Neuronal stem cell (in vitro differentiated cells): Measurements from ENCODE around the gene GEMIN5.

ENCODE experiments used
- DNase-seq: peaks from one replicate; pipeline ENCODE4 v3.0.0-alpha.2; 2013; ENCODE audit warnings: low spot score
- H2AFZ ChIP-seq: one replicate; pipeline ENCODE4 v1.6.1; 2013; ENCODE audit warnings: mild to moderate bottlenecking, low read length, inconsistent platforms
- H2AK5ac ChIP-seq: 2 replicates; pipeline ENCODE4 v1.6.1; 2013; ENCODE audit warnings: low read depth, mild to moderate bottlenecking, inconsistent platforms, low read length, moderate library complexity, mixed read lengths
- H2BK120ac ChIP-seq: 2 replicates; pipeline ENCODE4 v1.6.1; 2013; ENCODE audit warnings: low read depth, mild to moderate bottlenecking, inconsistent platforms, low read length, moderate library complexity, mixed read lengths
- H2BK12ac ChIP-seq: one replicate; pipeline ENCODE4 v1.6.1; 2013; ENCODE audit warnings: low read length, inconsistent platforms
- H2BK15ac ChIP-seq: 2 replicates; pipeline ENCODE4 v1.6.1; 2013; ENCODE audit warnings: mild to moderate bottlenecking, low read length, inconsistent platforms, mixed read lengths
- H2BK5ac ChIP-seq: one replicate; pipeline ENCODE4 v1.6.1; 2013; ENCODE audit warnings: inconsistent platforms, mild to moderate bottlenecking, low read length, moderate library complexity
- H3K14ac ChIP-seq: one replicate; pipeline ENCODE4 v1.6.1; 2013; ENCODE audit warnings: low read length, inconsistent platforms
- H3K18ac ChIP-seq: 2 replicates; pipeline ENCODE4 v1.6.1; 2013; ENCODE audit warnings: low read length, inconsistent platforms
- H3K23ac ChIP-seq: 2 replicates; pipeline ENCODE4 v1.6.1; 2013; ENCODE audit warnings: low read depth, mild to moderate bottlenecking, mixed read lengths, low read length, inconsistent platforms; ENCODE audit not compliant: poor library complexity
- H3K27ac ChIP-seq: replicated peaks from 3 replicates; pipeline ENCODE4 v1.5.1; 2013; ENCODE audit warnings: low read length, inconsistent platforms
- H3K27me3 ChIP-seq, 3 experiments: 2 replicates each; pipeline ENCODE4 v1.6.1; 2013; ENCODE audit warnings: low read length in 3 of 3, mild to moderate bottlenecking in 2 of 3, inconsistent platforms in 1 of 3, low read depth in 1 of 3, mixed read lengths in 1 of 3, moderate library complexity in 1 of 3; ENCODE audit not compliant: control insufficient read depth in 3 of 3, insufficient read depth in 3 of 3
- H3K36me3 ChIP-seq, 2 donors: replicated peaks in 1 of 2; 2 replicates each; pipeline ENCODE4 v1.6.1; 2013; ENCODE audit warnings: low read length in 2 of 2; ENCODE audit not compliant: control insufficient read depth in 2 of 2, insufficient read depth in 2 of 2
- H3K4ac ChIP-seq: 2 replicates; pipeline ENCODE4 v1.6.1; 2013; ENCODE audit warnings: inconsistent platforms, mild to moderate bottlenecking, low read length, moderate library complexity
- H3K4me1 ChIP-seq, 2 donors: 1 replicate in 1 of 2; 2 replicates in 1 of 2; pipeline ENCODE4 v1.6.1; 2013; ENCODE audit warnings: low read length in 2 of 2, low read depth in 1 of 2; ENCODE audit not compliant: control insufficient read depth in 2 of 2, insufficient read depth in 1 of 2
- H3K4me2 ChIP-seq: one replicate; pipeline ENCODE4 v1.6.1; 2013; ENCODE audit warnings: mild to moderate bottlenecking, low read length, inconsistent platforms; ENCODE audit not compliant: insufficient read depth, poor library complexity, severe bottlenecking
- H3K4me3 ChIP-seq, 2 donors: 2 replicates each; pipeline ENCODE4 v1.5.1; 2013; ENCODE audit warnings: low read length in 2 of 2, mild to moderate bottlenecking in 2 of 2, inconsistent platforms in 1 of 2, moderate library complexity in 1 of 2
- H3K79me1 ChIP-seq: one replicate; pipeline ENCODE4 v1.6.1; 2013; ENCODE audit warnings: low read depth, mild to moderate bottlenecking, inconsistent platforms, low read length, moderate library complexity
- H3K9ac ChIP-seq: one replicate; pipeline ENCODE4 v1.6.1; 2013; ENCODE audit warnings: mild to moderate bottlenecking, low read depth, low read length, inconsistent platforms; ENCODE audit not compliant: poor library complexity
- H3K9me3 ChIP-seq, 2 donors: replicated peaks in 1 of 2; 2 replicates each; pipeline versions ENCODE3 to v1.6.1; 2013; ENCODE audit warnings: low read length in 2 of 2, mild to moderate bottlenecking in 2 of 2, inconsistent platforms in 1 of 2, low read depth in 1 of 2, mixed read lengths in 1 of 2, moderate library complexity in 1 of 2; ENCODE audit not compliant: control insufficient read depth in 2 of 2, insufficient read depth in 1 of 2
- H4K8ac ChIP-seq: one replicate; pipeline ENCODE4 v1.6.1; 2013; ENCODE audit warnings: low read depth, mild to moderate bottlenecking, inconsistent platforms, low read length, moderate library complexity
- H4K91ac ChIP-seq: one replicate; pipeline ENCODE4 v1.6.1; 2013; ENCODE audit warnings: low read length, low read depth, mild to moderate bottlenecking, inconsistent platforms; ENCODE audit not compliant: poor library complexity
- WGBS, 2 donors: extraction: QIAGEN DNeasy Blood & Tissue Kit; methylation state at CpG; one replicate each; pipeline ENCODE4 v1.1.7; 2013; ENCODE audit warnings: missing lambda C conversion rate in 2 of 2, mixed read lengths in 1 of 2; ENCODE audit not compliant: insufficient read length in 2 of 2, insufficient replicate concordance in 1 of 2; ENCODE audit errors: extremely low coverage in 2 of 2; 5-methylcytosine and 5-hydroxymethylcytosine counted together

The GEMIN5 gene

DNA sequence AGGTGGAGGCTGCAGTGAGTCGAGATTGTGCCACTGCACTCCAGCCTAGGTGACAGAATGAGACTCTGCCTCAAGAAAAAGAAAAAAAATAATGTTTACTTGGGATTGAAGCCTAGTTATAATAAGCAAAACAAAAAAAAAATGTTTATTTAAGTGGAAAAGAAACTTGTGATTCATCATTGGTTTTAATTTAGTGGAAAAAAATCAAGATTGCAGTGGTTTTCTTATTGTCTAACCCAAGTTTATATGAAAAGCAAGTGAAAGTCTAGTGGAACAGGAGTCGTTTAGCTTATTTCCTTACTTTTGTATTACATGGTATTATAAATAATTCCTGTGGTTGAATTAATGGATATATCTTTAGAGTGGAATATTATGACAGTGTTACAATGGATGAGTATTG is 71.2 kb downstream of the GEMIN5 start:
- Histone ChIP-seq H2BK12ac (no peak overlapping the region), H3K27me3 (no peaks in the 10 kb centered on the region), H3K4ac (no peak overlapping the region), H4K8ac (no peak overlapping the region), H2BK15ac (no peak overlapping the region), H3K36me3 (peaks cover 23 to 81% of the 10 kb centered on the region in 2 donors), H3K4me2 (no peak overlapping the region), H2BK120ac (no peak overlapping the region), H3K79me1 (peaks cover 3% of the 10 kb centered on the region), H2AFZ (no peak overlapping the region), H3K18ac (no peak overlapping the region), H3K27ac (no peak overlapping the region), H3K4me3 (no peak overlapping the region), H3K9ac (no peak overlapping the region), H2BK5ac (no peak overlapping the region), H3K14ac (no peak overlapping the region), H4K91ac (no peak overlapping the region), H2AK5ac (no peak overlapping the region), H3K9me3 (no peaks in the 10 kb centered on the region), H3K4me1 (no peaks in the 10 kb centered on the region), H3K23ac (no peak overlapping the region)
- no peak for DNase-seq
- no CpG with 5 or more reads among the region's 2 CpGs for WGBS, 2 donors

DNA sequence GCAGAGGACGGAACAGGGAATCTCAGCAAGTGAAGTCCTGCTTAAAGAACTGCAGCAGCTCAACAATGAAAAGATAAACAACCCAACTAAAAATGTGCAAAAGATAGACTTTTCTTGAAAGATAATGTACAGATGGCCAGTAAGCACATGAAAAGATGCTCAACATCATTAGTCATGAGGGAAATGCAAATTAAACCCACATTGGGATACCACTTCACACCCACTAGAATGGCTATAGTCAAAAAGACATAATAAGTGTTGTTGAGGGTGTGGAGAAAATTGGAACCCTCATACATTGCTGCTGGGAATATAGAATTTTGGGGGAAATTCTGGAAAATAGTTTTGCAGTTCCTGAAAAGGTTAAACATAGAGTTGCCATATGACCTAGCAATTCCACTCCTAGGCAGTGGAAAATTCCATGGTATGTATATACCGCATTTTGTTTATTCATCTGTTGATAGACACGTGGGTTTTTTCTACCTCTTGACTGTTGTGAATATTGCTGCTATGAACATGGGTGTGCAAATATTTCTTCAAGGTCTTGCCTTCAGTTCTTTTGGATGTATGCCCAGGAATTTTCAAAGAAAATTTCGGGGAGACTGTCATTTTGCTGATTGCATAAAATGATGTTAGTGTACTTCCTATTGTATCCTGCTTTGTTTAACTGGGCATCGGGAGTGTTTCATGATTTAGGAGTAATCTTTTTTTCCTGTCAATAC is 72.4 kb downstream of the GEMIN5 start:
- Histone ChIP-seq H2AFZ (no peak overlapping the region), H2AK5ac (no peak overlapping the region), H4K8ac (no peak overlapping the region), H3K9ac (no peak overlapping the region), H3K18ac (no peak overlapping the region), H3K23ac (no peak overlapping the region), H2BK15ac (no peak overlapping the region), H3K27me3 (no peaks in the 10 kb centered on the region), H2BK12ac (no peak overlapping the region), H3K14ac (no peak overlapping the region), H2BK5ac (no peak overlapping the region), H3K36me3 (peaks cover 19 to 71% of the 10 kb centered on the region in 2 donors), H3K4me1 (peaks cover 0 to under 1% of the 10 kb centered on the region in 2 donors), H3K27ac (no peak overlapping the region), H4K91ac (no peak overlapping the region), H3K9me3 (no peaks in the 10 kb centered on the region), H2BK120ac (no peak overlapping the region), H3K4me3 (no peak overlapping the region), H3K4me2 (no peak overlapping the region), H3K4ac (no peak overlapping the region), H3K79me1 (peaks cover 3% of the 10 kb centered on the region)
- DNase-seq: no peak
- WGBS, 2 donors: no CpG with 5 or more reads among the region's 5 CpGs

DNA sequence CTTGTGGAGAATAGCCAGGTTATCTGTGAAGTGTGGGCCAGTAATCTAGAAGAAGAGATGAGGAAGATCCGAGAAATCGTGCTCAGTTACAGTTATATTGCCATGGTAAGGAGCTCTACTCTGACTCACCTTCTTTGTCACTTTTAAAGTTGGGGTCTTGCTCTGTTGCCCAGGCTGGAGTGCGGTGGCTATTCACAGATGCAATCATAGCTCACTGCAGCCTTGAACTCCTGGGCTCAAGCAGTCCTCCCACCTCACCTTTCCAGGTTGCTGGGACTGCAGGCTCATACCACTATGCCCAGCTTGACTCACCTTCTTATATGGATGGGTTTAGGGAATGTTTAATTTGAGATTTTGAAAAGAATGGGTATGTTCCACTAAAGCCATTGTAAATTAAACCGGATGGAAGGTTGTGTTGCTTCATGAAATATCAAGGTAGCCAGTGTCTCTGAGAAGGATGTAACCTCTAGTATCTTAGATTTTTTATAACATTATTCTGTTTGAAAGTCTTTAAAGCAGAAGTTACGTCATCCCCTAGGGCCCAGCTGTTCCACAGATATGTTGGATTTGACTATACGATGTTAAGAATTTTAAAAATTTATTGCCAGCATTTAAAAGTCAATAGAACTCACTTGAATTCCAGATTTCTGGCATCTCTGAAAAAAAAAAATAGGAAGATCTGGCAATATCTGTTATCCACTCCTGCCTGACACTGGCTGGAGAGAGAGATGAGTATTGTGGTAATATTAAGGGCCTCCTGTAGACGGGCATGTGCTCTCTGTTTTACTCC is 74.5 kb downstream of the GEMIN5 start:
- Histone ChIP-seq H2BK15ac (no peak overlapping the region), H3K9me3 (no peaks in the 10 kb centered on the region), H4K8ac (no peak overlapping the region), H3K4me1 (peaks cover 4 to 9% of the 10 kb centered on the region in 2 donors), H3K27me3 (no peaks in the 10 kb centered on the region), H3K4me3 (no peak overlapping the region), H2AK5ac (no peak overlapping the region), H2BK120ac (no peak overlapping the region), H3K27ac (no peak overlapping the region), H3K18ac (no peak overlapping the region), H2BK5ac (no peak overlapping the region), H3K23ac (no peak overlapping the region), H3K9ac (no peak overlapping the region), H3K4ac (no peak overlapping the region), H3K36me3 (peaks cover 14 to 57% of the 10 kb centered on the region in 2 donors), H3K14ac (no peak overlapping the region), H2AFZ (no peak overlapping the region), H3K4me2 (no peak overlapping the region), H3K79me1 (peaks cover 2% of the 10 kb centered on the region), H2BK12ac (no peak overlapping the region), H4K91ac (no peak overlapping the region)
- DNase-seq: no peak
- no CpG with 5 or more reads among the region's 7 CpGs for WGBS, 2 donors

DNA sequence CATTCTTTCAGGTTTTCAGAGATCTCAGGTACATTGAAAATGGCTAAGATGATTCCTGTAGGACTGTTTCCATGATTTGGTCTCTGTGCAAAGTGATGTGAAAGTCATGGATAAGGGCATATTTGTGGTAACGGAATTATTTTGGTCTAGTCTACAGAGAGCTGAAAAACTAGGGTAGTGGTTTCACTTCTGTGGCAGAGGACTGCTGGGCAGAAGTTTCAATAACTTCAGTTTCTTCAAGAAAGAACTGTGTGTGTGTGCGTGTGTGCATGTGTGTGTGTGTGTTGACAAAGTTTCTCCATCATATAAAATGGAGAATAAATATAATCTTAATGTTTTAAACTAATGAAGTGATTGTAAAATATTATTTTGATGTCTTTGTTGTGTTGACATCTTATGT is 75.2 kb downstream of the GEMIN5 start:
- no peak overlapping the region for H2BK5ac ChIP-seq
- no peaks in the 10 kb centered on the region for H3K9me3 ChIP-seq
- H2BK120ac ChIP-seq: no peak overlapping the region
- no peaks in the 10 kb centered on the region for H3K27me3 ChIP-seq
- no peak overlapping the region for H3K18ac ChIP-seq
- H3K4me1 ChIP-seq: peaks cover 4 to 9% of the 10 kb centered on the region in 2 donors
- H3K14ac ChIP-seq: no peak overlapping the region
- H3K4me2 ChIP-seq: no peak overlapping the region
- H3K23ac ChIP-seq: no peak overlapping the region
- H3K79me1 ChIP-seq: peaks cover 2% of the 10 kb centered on the region
- H3K9ac ChIP-seq: no peak overlapping the region
- no peak overlapping the region for H3K4ac ChIP-seq
- H2BK15ac ChIP-seq: no peak overlapping the region
- no peak overlapping the region for H3K4me3 ChIP-seq
- no peak overlapping the region for H2AK5ac ChIP-seq
- no peak overlapping the region for H2BK12ac ChIP-seq
- H3K36me3 ChIP-seq: peaks cover 13 to 53% of the 10 kb centered on the region in 2 donors
- no peak overlapping the region for H4K91ac ChIP-seq
- H2AFZ ChIP-seq: no peak overlapping the region
- DNase-seq: no peak
- H3K27ac ChIP-seq: no peak overlapping the region
- WGBS, 2 donors: no CpG with 5 or more reads among the region's 2 CpGs
- no peak overlapping the region for H4K8ac ChIP-seq
